ENCODE results near the gene SLC26A8.

The SLC26A8 gene

GRCh38 chr6:35907750-35908149 lies 116.7 kb downstream of the SLC26A8 start:
- DNase-seq, result no peak

GRCh38 chr6:35906499-35906846 lies 118.0 kb downstream of the SLC26A8 start:
- DNase-seq, result no peak

- no peak for DNase-seq
These were observed 118.5 kb downstream of the SLC26A8 start for GRCh38 chr6:35905841-35906498.

GRCh38 chr6:35905141-35905785 lies 119.2 kb downstream of the SLC26A8 start:
- DNase-seq, result no peak

GRCh38 chr6:35903679-35904078 lies 120.8 kb downstream of the SLC26A8 start:
- DNase-seq, result no peak

- DNase-seq, result no peak
These were observed 124.0 kb downstream of the SLC26A8 start for GRCh38 chr6:35900448-35900847.

- DNase-seq, result no peak
These were observed 126.4 kb downstream of the SLC26A8 start for GRCh38 chr6:35898003-35898402.

GRCh38 chr6:35897486-35897885 lies 127.0 kb downstream of the SLC26A8 start:
- DNase-seq, result no peak

- DNase-seq, result no peak
These were observed 127.4 kb downstream of the SLC26A8 start for GRCh38 chr6:35897036-35897435.

GRCh38 chr6:35896228-35896627 lies 128.2 kb downstream of the SLC26A8 start:
- DNase-seq, result no peak

- DNase-seq, result no peak
These were observed 128.9 kb downstream of the SLC26A8 start for GRCh38 chr6:35895560-35895959.

- no peak for DNase-seq
These were observed 129.7 kb downstream of the SLC26A8 start for GRCh38 chr6:35894776-35895175.
